ENCODE measurements around the gene KLHL29. TPM values are rescaled to one million over a fixed set of nuclear protein-coding genes. Genes with fewer than 3 reads are reported as not detected.

Gene KLHL29
- total RNA-seq, 1 donor from 2014 or later: 3.4 TPM

- no peak for DNase-seq (ENCODE audit: low read depth in 2 of 2)
Measured at GRCh38 chr2:23656597-23656973, 271.6 kb downstream of the KLHL29 start.

- no peak for DNase-seq (ENCODE audit: low read depth in 2 of 2)
Measured at GRCh38 chr2:23657371-23657770, 272.4 kb downstream of the KLHL29 start.

- DNase-seq (ENCODE audit: low read depth in 2 of 2): no peak
Measured at GRCh38 chr2:23657934-23658333, 273.0 kb downstream of the KLHL29 start.

GRCh38 chr2:23658466-23658942 is 273.5 kb downstream of the KLHL29 start:
- DNase-seq (ENCODE audit: low read depth in 2 of 2): peak; percentile 64 to 96

- DNase-seq (ENCODE audit: low read depth in 2 of 2): no peak
Measured at GRCh38 chr2:23659328-23659727, 274.3 kb downstream of the KLHL29 start.

- no peak for DNase-seq (ENCODE audit: low read depth in 2 of 2)
Measured at GRCh38 chr2:23659773-23660172, 274.8 kb downstream of the KLHL29 start.

GRCh38 chr2:23660237-23660636 is 275.3 kb downstream of the KLHL29 start:
- DNase-seq (ENCODE audit: low read depth in 2 of 2): no peak

GRCh38 chr2:23661276-23662050 is 276.5 kb downstream of the KLHL29 start:
- DNase-seq (ENCODE audit: low read depth in 2 of 2): no peak

- no peak for DNase-seq (ENCODE audit: low read depth in 2 of 2)
Measured at GRCh38 chr2:23662466-23662865, 277.5 kb downstream of the KLHL29 start.

- peak in 1 of 2 donors; percentile 61 for DNase-seq (ENCODE audit: low read depth in 2 of 2)
Measured at GRCh38 chr2:23662941-23663920, 278.3 kb downstream of the KLHL29 start.

- no peak for DNase-seq (ENCODE audit: low read depth in 2 of 2)
Measured at GRCh38 chr2:23664066-23664788, 279.2 kb downstream of the KLHL29 start.

GRCh38 chr2:23666241-23666979 is 281.4 kb downstream of the KLHL29 start:
- no peak for DNase-seq (ENCODE audit: low read depth in 2 of 2)

GRCh38 chr2:23666980-23667357 is 282.0 kb downstream of the KLHL29 start:
- no peak for DNase-seq (ENCODE audit: low read depth in 2 of 2)

GRCh38 chr2:23668756-23669304 is 283.9 kb downstream of the KLHL29 start:
- DNase-seq (ENCODE audit: low read depth in 2 of 2): no peak

GRCh38 chr2:23669413-23670244 is 284.6 kb downstream of the KLHL29 start:
- peak in 1 of 2 donors; percentile 93 for DNase-seq (ENCODE audit: low read depth in 2 of 2)

- no peak for DNase-seq (ENCODE audit: low read depth in 2 of 2)
Measured at GRCh38 chr2:23670245-23670592, 285.2 kb downstream of the KLHL29 start.

GRCh38 chr2:23673082-23673481 is 288.1 kb downstream of the KLHL29 start:
- no peak for DNase-seq (ENCODE audit: low read depth in 2 of 2)

- no peak for DNase-seq (ENCODE audit: low read depth in 2 of 2)
Measured at GRCh38 chr2:23673830-23674679, 289.1 kb downstream of the KLHL29 start.

- DNase-seq (ENCODE audit: low read depth in 2 of 2): no peak
Measured at GRCh38 chr2:23675506-23675905, 290.5 kb downstream of the KLHL29 start.
